Endothelial cell of umbilical vein (primary cell): ENCODE results near the gene PFDN5. TPM values are rescaled to one million over a fixed set of nuclear protein-coding genes. Genes with fewer than 3 reads are reported as not detected.

Experiments
- BruUV-seq: library from RNA; stranded (reverse); fragments of 400-500 nt; replicated peaks from 2 replicates; lab custom pipeline; 2021; lab: Mats Ljungman, UMichigan
- CTCF ChIA-PET: fragments of 300-600, 350-600 bp; sonication (Branson Sonifier 250); formaldehyde crosslinking; loops from one replicate; lab custom pipeline; 2021; ENCODE audit warnings: antibody characterized with exemption, inconsistent platforms; lab: Charles Lee
- POLR2A ChIA-PET: fragments of 300-600, 350-600 bp; sonication (Branson Sonifier 250); formaldehyde crosslinking; loops from one replicate; lab custom pipeline; 2021; ENCODE audit warnings: antibody characterized with exemption, inconsistent platforms; lab: Charles Lee
- DNase-seq: peaks from one replicate; pipeline ENCODE4 v3.0.0-alpha.2; 2011; ENCODE audit warnings: low read depth, low spot score
- FAIRE-seq: peaks from 2 replicates; lab custom pipeline; 2011; peaks lifted over from hg19 to GRCh38; lab: Jason Lieb, UNC
- H2AFZ ChIP-seq: 2 replicates; pipeline ENCODE4 v1.6.0; 2012; ENCODE audit warnings: low read depth, low read length, control low read depth, inconsistent platforms
- H3K27ac ChIP-seq: 2 replicates; pipeline ENCODE4 v1.5.1; 2011; ENCODE audit warnings: low read depth, mild to moderate bottlenecking, control low read depth, low read length, moderate library complexity; ENCODE audit not compliant: insufficient read depth
- H3K27me3 ChIP-seq, 2 experiments: 2 replicates each; pipeline versions ENCODE4 v1.6.0 to v1.6.1; 2011; ENCODE audit warnings: low read length in 2 of 2, mixed read lengths in 1 of 2; ENCODE audit not compliant: control insufficient read depth in 2 of 2, insufficient read depth in 2 of 2
- H3K36me3 ChIP-seq, 2 experiments: 2 replicates in 1 of 2; 3 replicates in 1 of 2; pipeline ENCODE4 v1.5.1; 2011; ENCODE audit warnings: low read length in 2 of 2, mild to moderate bottlenecking in 1 of 2, moderate library complexity in 1 of 2; ENCODE audit not compliant: control insufficient read depth in 2 of 2, insufficient read depth in 2 of 2; ENCODE audit errors: extremely low read depth in 1 of 2
- H3K4me1 ChIP-seq: 3 replicates; pipeline ENCODE4 v1.5.1; 2011; ENCODE audit warnings: mild to moderate bottlenecking, low read length; ENCODE audit not compliant: control insufficient read depth, insufficient read depth; ENCODE audit errors: extremely low read depth
- H3K4me2 ChIP-seq: 2 replicates; pipeline ENCODE4 v1.6.1; 2011; ENCODE audit warnings: low read length, control low read depth, mixed read lengths; ENCODE audit not compliant: insufficient read depth
- H3K4me3 ChIP-seq, 3 experiments: fragments of 200-600 bp in 1 of 3; sonication (generic), shearing (Covaris generic) in 1 of 3; replicated peaks in 1 of 3; 2 replicates each; pipeline ENCODE4 v1.5.1; 2011 to 2016; ENCODE audit warnings: control low read depth in 3 of 3, low read length in 3 of 3, mild to moderate bottlenecking in 2 of 3, inconsistent platforms in 1 of 3, low read depth in 1 of 3, moderate library complexity in 1 of 3; ENCODE audit not compliant: insufficient read depth in 1 of 3
- H3K79me2 ChIP-seq: 2 replicates; pipeline ENCODE4 v1.6.0; 2012; ENCODE audit warnings: low read length, inconsistent platforms; ENCODE audit not compliant: control insufficient read depth, insufficient read depth
- H3K9ac ChIP-seq: replicated peaks from 2 replicates; pipeline ENCODE3; 2011; ENCODE audit warnings: low read length, control low read depth; ENCODE audit not compliant: insufficient read depth; ENCODE audit errors: extremely low read depth
- H3K9me1 ChIP-seq: replicated peaks from 3 replicates; pipeline ENCODE4 v1.6.0; 2011; ENCODE audit warnings: mild to moderate bottlenecking, low read length; ENCODE audit not compliant: control insufficient read depth, insufficient read depth; ENCODE audit errors: extremely low read depth
- H3K9me3 ChIP-seq: replicated peaks from 2 replicates; pipeline ENCODE4 v1.5.1; 2012; ENCODE audit warnings: low read length, inconsistent platforms; ENCODE audit not compliant: control insufficient read depth, insufficient read depth
- H4K20me1 ChIP-seq: replicated peaks from 2 replicates; pipeline ENCODE3; 2011; ENCODE audit warnings: mild to moderate bottlenecking, low read length; ENCODE audit not compliant: control insufficient read depth, insufficient read depth; ENCODE audit errors: extremely low read depth
- EZH2 ChIP-seq: IDR thresholded peaks from 2 replicates; pipeline ENCODE4 v1.6.1; 2012; ENCODE audit warnings: borderline replicate concordance, low read depth, mild to moderate bottlenecking, moderate library complexity, low read length, inconsistent platforms; ENCODE audit not compliant: severe bottlenecking
- FOS ChIP-seq: IDR thresholded peaks from 2 replicates; pipeline ENCODE4 v1.6.1; 2011; ENCODE audit warnings: mild to moderate bottlenecking, low read length, moderate library complexity, borderline replicate concordance; ENCODE audit not compliant: insufficient read depth
- GATA2 ChIP-seq: IDR thresholded peaks from 2 replicates; pipeline ENCODE4 v1.7.0; 2011; ENCODE audit warnings: low read depth, mild to moderate bottlenecking, moderate library complexity, mixed read lengths, low read length; ENCODE audit not compliant: insufficient read length, insufficient read depth
- JUN ChIP-seq: IDR thresholded peaks from 2 replicates; pipeline ENCODE4 v1.6.1; 2011; ENCODE audit warnings: borderline replicate concordance, low read depth; ENCODE audit not compliant: insufficient read length, insufficient read depth
- MYC ChIP-seq: IDR thresholded peaks from one replicate; pipeline ENCODE4 v1.6.1; 2011; ENCODE audit warnings: mild to moderate bottlenecking, low read depth, low read length
- POLR2A ChIP-seq: IDR thresholded peaks from 2 replicates; pipeline ENCODE4 v1.6.1; 2012; ENCODE audit warnings: low read depth, mild to moderate bottlenecking, control low read depth, low read length
- POLR2AphosphoS5 ChIP-seq: IDR thresholded peaks from 2 replicates; pipeline ENCODE4 v1.6.1; 2012; ENCODE audit warnings: low read depth, mild to moderate bottlenecking, control low read depth, low read length, moderate library complexity; ENCODE audit not compliant: insufficient read depth
- dilution Hi-C: fragments of 300-500 bp; cut with MboI; formaldehyde crosslinking; loops from one replicate; pipeline ENCODE4 v1.15.0; 2019; ENCODE audit warnings: low sequenced_read_pairs; ENCODE audit not compliant: extremely low pct_ligation_motif_present
- intact Hi-C: fragments of 100-400 bp; cut with micrococcal nuclease; formaldehyde crosslinking; loops from one replicate; pipeline ENCODE4 v1.10.0; 2022
- polyA plus RNA-seq, 4 experiments: library from polyadenylated mRNA; depleted of rRNA in 3 of 4; stranded (reverse) in 3 of 4; unstranded in 1 of 4; fragments of >200 nt; gene quantifications; 2 replicates each; pipeline versions ENCODE4 v1.2.1 to v1.2.3, GENCODE V29; 2011 to 2012; ENCODE audit warnings: missing spikeins in 1 of 4
- total RNA-seq: library from RNA; stranded (reverse); gene quantifications from 2 replicates; pipeline ENCODE4 v1.2.3, GENCODE V29; 2021
- TF ChIP-seq, protein P1 (sequence below), 2 donors: IDR thresholded peaks; 1 replicate in 1 of 2; 2 replicates in 1 of 2; pipeline ENCODE4 v1.5.1; 2011; ENCODE audit warnings: low read length in 2 of 2, mild to moderate bottlenecking in 2 of 2, moderate library complexity in 2 of 2, control low read depth in 1 of 2, inconsistent platforms in 1 of 2, low read depth in 1 of 2; ENCODE audit not compliant: insufficient read depth in 1 of 2; ENCODE audit errors: extremely low read depth in 1 of 2
- TF ChIP-seq, protein P2 (sequence below): IDR thresholded peaks from 2 replicates; pipeline ENCODE4 v1.6.1; 2011; ENCODE audit not compliant: insufficient read depth, insufficient read length

Gene PFDN5
- total and polyA plus RNA-seq, 2 donors (not counting 3 experiments of a cell fraction or from before 2014, with no cell fraction given) = 301 to 745 TPM

DNA sequence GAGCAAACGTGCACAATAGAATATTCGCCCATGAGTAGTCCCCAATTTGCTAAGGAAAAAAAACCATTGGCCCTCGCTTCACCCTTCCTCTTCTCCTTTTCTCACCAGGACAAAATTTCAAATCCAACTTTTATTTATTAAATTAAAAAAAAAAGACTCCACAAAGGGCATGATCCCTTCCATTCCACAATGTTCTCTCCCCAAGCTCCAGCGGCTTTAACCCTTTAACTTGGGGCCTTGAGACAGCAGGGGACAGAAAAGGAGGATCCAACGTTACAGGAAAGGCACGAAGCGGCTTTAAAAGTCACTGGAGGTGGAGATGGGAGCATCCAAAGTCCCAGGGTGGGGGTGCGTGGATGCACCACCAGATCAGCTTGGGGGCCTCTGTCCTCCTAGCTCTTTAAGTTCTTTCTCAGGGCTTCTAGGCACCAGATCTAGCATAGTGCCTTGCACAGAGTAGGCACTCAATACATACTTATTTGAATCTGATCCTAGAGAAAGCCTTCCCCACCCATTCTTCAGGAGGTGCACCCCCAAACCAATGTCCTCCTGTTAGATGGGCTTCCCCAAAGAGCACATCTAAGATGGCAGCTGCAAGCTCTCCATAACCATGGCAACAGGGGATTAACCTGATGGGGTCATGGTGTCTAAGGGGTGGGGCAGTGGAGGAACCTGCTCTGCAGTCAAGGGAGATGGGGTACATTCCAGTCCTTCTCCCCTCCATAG, 31.3 kb downstream of the PFDN5 start:
- CTCF ChIA-PET = interaction anchor here (0.8 to 13.2 kb wide), 9 partner anchors 14 to 182 kb away, joined by 4 to 225 read pairs (median 7); no protein-coding TSS in a partner anchor
- FAIRE-seq (no peak), DNase-seq (no peak)
- Histone ChIP-seq H3K27ac (no peak overlapping the region), H4K20me1 (no peaks in the 10 kb centered on the region), H3K9me3 (no peaks in the 10 kb centered on the region), H3K9ac (no peak overlapping the region), H3K79me2 (no peaks in the 10 kb centered on the region), H3K27me3 (peaks cover 0 to 3% of the 10 kb centered on the region in 2 experiments), H3K4me2 (no peak overlapping the region), H3K4me3 (no peak overlapping the region), H3K36me3 (no peaks in the 10 kb centered on the region), H2AFZ (no peak overlapping the region), H3K4me1 (peaks cover 13% of the 10 kb centered on the region), H3K9me1 (no peaks in the 10 kb centered on the region)
- intact Hi-C loops (loop anchor here (1.0 kb wide), 1 partner anchor 19 kb away; no protein-coding TSS in a partner anchor), dilution Hi-C loops (no loop called here)
- TF ChIP-seq FOS (no peak), MYC (no peak), EZH2 (no peak), POLR2AphosphoS5 (no peak), GATA2 (no peak), JUN (no peak), POLR2A (no peak)
- TF ChIP-seq, protein P1, sequence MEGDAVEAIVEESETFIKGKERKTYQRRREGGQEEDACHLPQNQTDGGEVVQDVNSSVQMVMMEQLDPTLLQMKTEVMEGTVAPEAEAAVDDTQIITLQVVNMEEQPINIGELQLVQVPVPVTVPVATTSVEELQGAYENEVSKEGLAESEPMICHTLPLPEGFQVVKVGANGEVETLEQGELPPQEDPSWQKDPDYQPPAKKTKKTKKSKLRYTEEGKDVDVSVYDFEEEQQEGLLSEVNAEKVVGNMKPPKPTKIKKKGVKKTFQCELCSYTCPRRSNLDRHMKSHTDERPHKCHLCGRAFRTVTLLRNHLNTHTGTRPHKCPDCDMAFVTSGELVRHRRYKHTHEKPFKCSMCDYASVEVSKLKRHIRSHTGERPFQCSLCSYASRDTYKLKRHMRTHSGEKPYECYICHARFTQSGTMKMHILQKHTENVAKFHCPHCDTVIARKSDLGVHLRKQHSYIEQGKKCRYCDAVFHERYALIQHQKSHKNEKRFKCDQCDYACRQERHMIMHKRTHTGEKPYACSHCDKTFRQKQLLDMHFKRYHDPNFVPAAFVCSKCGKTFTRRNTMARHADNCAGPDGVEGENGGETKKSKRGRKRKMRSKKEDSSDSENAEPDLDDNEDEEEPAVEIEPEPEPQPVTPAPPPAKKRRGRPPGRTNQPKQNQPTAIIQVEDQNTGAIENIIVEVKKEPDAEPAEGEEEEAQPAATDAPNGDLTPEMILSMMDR (IDR thresholded peaks at IDR 0.05; ENCODE audit: extremely low read depth in 1 of 2, insufficient read depth in 1 of 2, low read depth in 1 of 2, low read length in 2 of 2) = no peak
- TF ChIP-seq, protein P2, sequence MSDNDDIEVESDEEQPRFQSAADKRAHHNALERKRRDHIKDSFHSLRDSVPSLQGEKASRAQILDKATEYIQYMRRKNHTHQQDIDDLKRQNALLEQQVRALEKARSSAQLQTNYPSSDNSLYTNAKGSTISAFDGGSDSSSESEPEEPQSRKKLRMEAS = no peak
- no TSS peak for BruUV-seq
- POLR2A ChIA-PET = interaction anchor here (0.6 kb wide), 1 partner anchor 90 kb away, joined by 3 read pairs; no protein-coding TSS in a partner anchor
